Gastrocnemius medialis (tissue), 4 donors: ENCODE data around the gene AHDC1. TPM values are rescaled to one million over a fixed set of nuclear protein-coding genes. Genes with fewer than 3 reads are reported as not detected.

Experiments used
- ATAC-seq, 2 donors: fragments of 150-250 bp; one replicate each; pipeline ENCODE4 v1.9.1; 2016
- DNase-seq, 2 donors: peaks; one replicate each; pipeline ENCODE4 v3.0.0-alpha.2; 2019
- H3K27ac ChIP-seq, 4 donors: fragments of 200-600 bp; sonication (generic); 1 replicate in 1 of 4; 2 replicates in 3 of 4; pipeline ENCODE4 v1.5.1; 2016 to 2018; ENCODE audit warnings: mild to moderate bottlenecking in 2 of 4, moderate library complexity in 1 of 4
- H3K27me3 ChIP-seq, 3 donors: fragments of 200-600 bp; sonication (generic) in 2 of 3; 1 replicate in 1 of 3; 2 replicates in 2 of 3; pipeline versions ENCODE4 v1.5.1 to v1.6.0; 2016 to 2019; ENCODE audit warnings: mild to moderate bottlenecking in 1 of 3, moderate library complexity in 1 of 3
- H3K36me3 ChIP-seq, 2 donors: fragments of 200-600 bp; sonication (generic) in 1 of 2; one replicate each; pipeline ENCODE4 v1.5.1; 2017 to 2018
- H3K4me1 ChIP-seq, 2 donors: fragments of 200-600 bp; sonication (generic) in 1 of 2; one replicate each; pipeline ENCODE4 v1.5.1; 2016 to 2017; ENCODE audit warnings: mild to moderate bottlenecking in 2 of 2
- H3K4me3 ChIP-seq, 4 donors: fragments of 200-600 bp; sonication (generic) in 3 of 4; 1 replicate in 1 of 4; 2 replicates in 3 of 4; pipeline ENCODE4 v1.5.1; 2016 to 2019; ENCODE audit warnings: mild to moderate bottlenecking in 2 of 4
- H3K9me3 ChIP-seq, 3 donors: fragments of 200-600 bp; sonication (generic) in 2 of 3; 1 replicate in 1 of 3; 2 replicates in 2 of 3; pipeline ENCODE4 v1.5.1; 2016 to 2019
- POLR2A ChIP-seq, 2 donors: fragments of 450-650 bp; IDR thresholded peaks; one replicate each; pipeline ENCODE4 v1.6.1; 2017; ENCODE audit warnings: antibody characterized with exemption in 2 of 2, mild to moderate bottlenecking in 2 of 2, moderate library complexity in 2 of 2
- in situ Hi-C, 4 donors: fragments of 200-750 bp; cut with MboI; loops; one replicate each; pipeline versions ENCODE4 v1.15.0 to v1.8.0; 2017; ENCODE audit warnings: low sequenced_read_pairs in 4 of 4
- intact Hi-C: fragments of 100-400 bp; cut with DNase I; formaldehyde crosslinking; loops from one replicate; pipeline ENCODE4 v1.15.1; 2023; ENCODE audit warnings: low total_unique reads
- total RNA-seq, 4 donors: library from RNA; depleted of rRNA; stranded (reverse); fragments of >200 nt; gene quantifications; one replicate each; pipeline versions ENCODE4 v1.1.0 to v1.2.3, GENCODE V29; 2016
- TF ChIP-seq, protein P1 (sequence below), 5 experiments: fragments of 450-650 bp in 3 of 5; fragments of 200-600 bp in 2 of 5; sonication (generic) in 2 of 5; IDR thresholded peaks in 4 of 5; conservative IDR thresholded peaks in 1 of 5; 1 replicate in 4 of 5; 2 replicates in 1 of 5; pipeline ENCODE4 v1.5.1; 2016 to 2019; ENCODE audit warnings: antibody characterized with exemption in 5 of 5, mild to moderate bottlenecking in 3 of 5, moderate library complexity in 3 of 5

The AHDC1 gene
- total RNA-seq, 4 donors from 2014 or later = 22.2 to 57.9 (median 35.2) TPM

DNA sequence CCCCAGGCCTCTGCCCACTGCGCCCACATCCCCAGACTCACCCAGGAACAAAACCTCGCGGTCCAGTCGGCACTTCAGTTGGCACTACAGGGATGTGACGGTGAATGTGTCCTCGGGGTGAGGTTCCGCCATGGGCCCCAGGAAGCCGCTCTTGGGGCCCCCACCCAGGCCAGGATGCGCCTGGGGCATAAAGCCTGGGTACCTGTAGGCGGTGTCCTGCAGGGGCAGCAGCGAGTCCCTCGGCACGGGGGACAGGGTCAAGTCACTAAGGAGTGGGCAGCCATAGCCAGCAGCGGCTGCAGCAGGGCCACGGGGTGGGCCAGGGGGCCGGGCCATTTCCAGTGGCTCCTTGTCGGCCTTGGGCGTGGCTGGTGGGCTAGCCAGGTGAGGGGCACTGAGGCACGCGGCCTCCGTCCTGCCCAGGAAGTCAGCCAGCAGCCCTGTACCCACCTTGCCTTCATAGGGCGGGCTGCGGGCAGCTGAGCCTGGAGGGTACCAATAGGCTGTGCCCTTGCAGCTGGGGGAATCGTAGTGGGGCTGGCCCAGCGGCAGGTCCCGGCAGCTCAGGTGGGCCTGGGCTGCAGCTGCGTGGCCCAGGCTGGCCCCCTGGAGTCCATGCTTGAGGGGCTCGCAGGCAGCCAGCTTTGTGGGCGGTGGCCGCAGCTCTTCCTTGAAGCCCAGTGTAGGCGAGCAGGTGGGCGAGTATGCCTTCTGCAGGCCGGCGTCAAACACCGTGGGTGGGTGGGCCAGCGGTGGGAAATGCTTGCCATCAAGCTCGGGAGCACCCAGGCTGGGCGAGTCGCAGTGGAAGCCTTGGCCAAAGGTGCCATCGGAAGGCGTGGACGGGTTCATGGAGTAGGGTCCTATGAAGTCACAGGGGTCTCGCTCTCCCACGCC, 56.5 kb downstream of the AHDC1 start:
- no peaks in the 10 kb centered on the region for H3K27me3 ChIP-seq
- intact Hi-C loops = no loop called here
- ATAC-seq (no peak), DNase-seq (no peak)
- H3K4me1 ChIP-seq = peaks cover 42 to 47% of the 10 kb centered on the region in 2 donors
- no peaks in the 10 kb centered on the region for H3K9me3 ChIP-seq
- H3K4me3 ChIP-seq = no peak overlapping the region
- in situ Hi-C loops = no loop called here
- TF ChIP-seq POLR2A (IDR thresholded peaks at IDR 0.05) = no peak
- TF ChIP-seq, protein P1, sequence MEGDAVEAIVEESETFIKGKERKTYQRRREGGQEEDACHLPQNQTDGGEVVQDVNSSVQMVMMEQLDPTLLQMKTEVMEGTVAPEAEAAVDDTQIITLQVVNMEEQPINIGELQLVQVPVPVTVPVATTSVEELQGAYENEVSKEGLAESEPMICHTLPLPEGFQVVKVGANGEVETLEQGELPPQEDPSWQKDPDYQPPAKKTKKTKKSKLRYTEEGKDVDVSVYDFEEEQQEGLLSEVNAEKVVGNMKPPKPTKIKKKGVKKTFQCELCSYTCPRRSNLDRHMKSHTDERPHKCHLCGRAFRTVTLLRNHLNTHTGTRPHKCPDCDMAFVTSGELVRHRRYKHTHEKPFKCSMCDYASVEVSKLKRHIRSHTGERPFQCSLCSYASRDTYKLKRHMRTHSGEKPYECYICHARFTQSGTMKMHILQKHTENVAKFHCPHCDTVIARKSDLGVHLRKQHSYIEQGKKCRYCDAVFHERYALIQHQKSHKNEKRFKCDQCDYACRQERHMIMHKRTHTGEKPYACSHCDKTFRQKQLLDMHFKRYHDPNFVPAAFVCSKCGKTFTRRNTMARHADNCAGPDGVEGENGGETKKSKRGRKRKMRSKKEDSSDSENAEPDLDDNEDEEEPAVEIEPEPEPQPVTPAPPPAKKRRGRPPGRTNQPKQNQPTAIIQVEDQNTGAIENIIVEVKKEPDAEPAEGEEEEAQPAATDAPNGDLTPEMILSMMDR (IDR thresholded peaks at IDR 0.05 in 4 of 5, conservative IDR thresholded peaks at IDR 0.05 in 1 of 5) = peak in 1 of 5 experiments; percentile 13
- H3K36me3 ChIP-seq = peaks cover 0 to 46% of the 10 kb centered on the region in 2 donors
- H3K27ac ChIP-seq = peak overlapping the region; percentile 84 to 100 (median 94)

DNA sequence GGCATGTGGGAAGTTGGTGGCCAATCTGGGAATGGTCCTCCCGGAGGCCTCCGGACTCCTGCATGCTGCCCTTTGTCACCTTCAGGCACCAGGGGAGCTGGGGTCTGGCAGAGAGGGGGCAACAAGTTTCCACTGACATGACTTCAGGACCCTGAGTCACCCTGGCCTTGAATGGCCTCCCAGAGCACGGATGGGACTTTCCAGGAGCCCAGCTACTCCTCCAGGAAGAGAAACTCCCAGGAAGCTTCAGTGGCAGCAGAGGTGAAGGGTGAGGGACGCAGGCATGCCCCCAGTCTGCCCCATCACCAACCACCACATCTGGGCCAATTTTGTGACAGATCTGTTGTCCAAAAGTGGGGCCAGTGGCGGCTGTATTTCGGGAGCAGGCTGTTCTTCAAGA, 58.1 kb downstream of the AHDC1 start:
- no peak for TF ChIP-seq POLR2A (IDR thresholded peaks at IDR 0.05)
- TF ChIP-seq, protein P1 (IDR thresholded peaks at IDR 0.05 in 4 of 5, conservative IDR thresholded peaks at IDR 0.05 in 1 of 5) = no peak
- no peaks in the 10 kb centered on the region for H3K27me3 ChIP-seq
- no peak for ATAC-seq
- intact Hi-C loops (no loop called here), in situ Hi-C loops (no loop called here)
- peaks cover 57 to 58% of the 10 kb centered on the region in 2 donors for H3K4me1 ChIP-seq
- no peak overlapping the region for H3K4me3 ChIP-seq
- peak overlapping the region; percentile 84 to 100 (median 94) for H3K27ac ChIP-seq
- no peaks in the 10 kb centered on the region for H3K9me3 ChIP-seq
- peaks cover 0 to 33% of the 10 kb centered on the region in 2 donors for H3K36me3 ChIP-seq
- DNase-seq = no peak

DNA sequence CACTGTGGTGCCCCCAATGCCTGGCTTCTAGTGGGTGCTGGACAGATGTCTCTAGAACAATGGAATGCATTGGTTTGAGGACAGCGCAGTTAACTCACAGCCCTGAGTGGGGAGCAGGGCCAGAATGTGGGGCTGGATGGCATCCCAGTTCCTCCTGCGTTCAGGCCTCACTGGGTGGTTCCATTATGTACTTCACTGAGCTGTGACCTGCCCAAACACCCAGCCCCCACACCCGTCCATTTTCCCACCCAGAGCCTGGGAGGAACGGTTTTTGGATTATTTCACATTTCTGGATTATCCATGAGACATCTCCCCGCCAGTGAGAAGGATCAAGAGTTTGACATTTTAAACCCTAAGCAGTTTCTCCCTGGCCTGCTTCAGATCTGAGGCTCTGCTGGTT, 58.7 kb downstream of the AHDC1 start:
- ATAC-seq (peak; percentile 25 to 47), DNase-seq (peak in 1 of 2 donors; percentile 80)
- H3K27ac ChIP-seq = peak overlapping the region; percentile 84 to 100 (median 94)
- TF ChIP-seq, protein P1 (IDR thresholded peaks at IDR 0.05 in 4 of 5, conservative IDR thresholded peaks at IDR 0.05 in 1 of 5) = no peak
- no peak overlapping the region for H3K4me3 ChIP-seq
- in situ Hi-C loops (no loop called here), intact Hi-C loops (no loop called here)
- H3K4me1 ChIP-seq = peaks cover 64% of the 10 kb centered on the region in 2 donors
- no peaks in the 10 kb centered on the region for H3K9me3 ChIP-seq
- H3K36me3 ChIP-seq = peaks cover 0 to 27% of the 10 kb centered on the region in 2 donors
- H3K27me3 ChIP-seq = no peaks in the 10 kb centered on the region

DNA sequence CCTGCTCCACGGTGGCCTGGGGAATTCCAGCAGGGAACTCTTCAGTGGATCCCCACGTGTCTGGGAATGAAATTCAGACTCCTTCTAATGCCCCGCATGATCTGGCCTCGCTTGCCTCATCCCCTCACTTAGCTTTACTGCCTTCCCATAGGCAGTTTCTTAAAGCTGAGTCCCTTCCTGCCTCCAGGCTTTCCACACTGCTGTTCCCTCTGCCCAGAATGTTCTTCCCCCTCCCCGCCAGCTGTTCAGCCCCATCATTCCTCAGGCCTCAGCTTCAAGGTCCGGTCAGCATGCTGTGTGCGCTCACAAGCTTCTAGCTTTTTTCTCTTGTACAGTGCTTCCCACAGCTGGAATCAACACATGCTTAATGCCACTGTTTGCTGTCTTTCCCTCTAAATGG, 59.1 kb downstream of the AHDC1 start:
- Histone ChIP-seq H3K9me3 (no peaks in the 10 kb centered on the region), H3K27ac (peak overlapping the region; percentile 84 to 100 (median 94)), H3K4me3 (no peak overlapping the region), H3K4me1 (peaks cover 66 to 68% of the 10 kb centered on the region in 2 donors), H3K27me3 (no peaks in the 10 kb centered on the region), H3K36me3 (peaks cover 0 to 23% of the 10 kb centered on the region in 2 donors)
- ATAC-seq (peak in 1 of 2 donors; percentile 13), DNase-seq (peak in 1 of 2 donors; percentile 60)
- TF ChIP-seq, protein P1 (IDR thresholded peaks at IDR 0.05 in 4 of 5, conservative IDR thresholded peaks at IDR 0.05 in 1 of 5) = no peak
- no peak for TF ChIP-seq POLR2A (IDR thresholded peaks at IDR 0.05)
- in situ Hi-C loops = no loop called here
- intact Hi-C loops = no loop called here
